Type B pancreatic cell (in vitro differentiated cells): ENCODE data around the gene HIBADH. TPM values are rescaled to one million over a fixed set of nuclear protein-coding genes. Genes with fewer than 3 reads are reported as not detected.
A peak's percentile ranks its signal among the peaks of the same experiment; 100 is the strongest.

Source experiments
- DNase-seq: peaks from one replicate; pipeline ENCODE4 v3.0.0; 2021; ENCODE audit warnings: mixed read lengths; ENCODE audit not compliant: unreplicated experiment; ENCODE audit errors: extremely low spot score
- H3K27ac Mint-ChIP-seq: 2 replicates; pipeline ENCODE4 v1.8.0; 2021; ENCODE audit warnings: mild to moderate bottlenecking, mixed read lengths
- H3K27me3 Mint-ChIP-seq: 2 replicates; pipeline ENCODE4 v1.8.0; 2021; ENCODE audit warnings: mixed read lengths
- H3K36me3 Mint-ChIP-seq: 2 replicates; pipeline ENCODE4 v1.8.0; 2021; ENCODE audit warnings: mixed read lengths
- H3K4me1 Mint-ChIP-seq: one replicate; pipeline ENCODE4 v1.8.0; 2021; ENCODE audit warnings: mixed read lengths; ENCODE audit not compliant: unreplicated experiment
- H3K4me3 Mint-ChIP-seq: 2 replicates; pipeline ENCODE4 v1.8.0; 2021; ENCODE audit warnings: mild to moderate bottlenecking, mixed read lengths
- H3K9me3 Mint-ChIP-seq: 2 replicates; pipeline ENCODE4 v1.8.0; 2021; ENCODE audit warnings: mixed read lengths
- long read RNA-seq: library from polyadenylated mRNA; unstranded; transcript quantifications from one replicate; pipeline ENCODE4 v2.0.0, GENCODE V29; 2020
- total RNA-seq: library from RNA; stranded (reverse); gene quantifications from 2 replicates; pipeline ENCODE4 v1.2.1, GENCODE V29; 2021; ENCODE audit warnings: low replicate concordance
- TF ChIP-seq, protein P1 (sequence below): fragments of 200-600 bp; sonication (generic); conservative IDR thresholded peaks from 2 replicates; pipeline ENCODE4 v1.5.0; 2021; ENCODE audit warnings: antibody characterized with exemption, mild to moderate bottlenecking

The HIBADH gene
- 34.4 and 37.1 TPM in 2 replicates for total RNA-seq
- long read RNA-seq, transcript HIBADH-201 (8 exons, 1,990 nt): major isoform, 148 of 171 reads
- long read RNA-seq, partial matches to known transcripts: 7 of 171 reads
- long read RNA-seq, other reads (novel, unspliced or antisense): 16 of 171 reads

DNA sequence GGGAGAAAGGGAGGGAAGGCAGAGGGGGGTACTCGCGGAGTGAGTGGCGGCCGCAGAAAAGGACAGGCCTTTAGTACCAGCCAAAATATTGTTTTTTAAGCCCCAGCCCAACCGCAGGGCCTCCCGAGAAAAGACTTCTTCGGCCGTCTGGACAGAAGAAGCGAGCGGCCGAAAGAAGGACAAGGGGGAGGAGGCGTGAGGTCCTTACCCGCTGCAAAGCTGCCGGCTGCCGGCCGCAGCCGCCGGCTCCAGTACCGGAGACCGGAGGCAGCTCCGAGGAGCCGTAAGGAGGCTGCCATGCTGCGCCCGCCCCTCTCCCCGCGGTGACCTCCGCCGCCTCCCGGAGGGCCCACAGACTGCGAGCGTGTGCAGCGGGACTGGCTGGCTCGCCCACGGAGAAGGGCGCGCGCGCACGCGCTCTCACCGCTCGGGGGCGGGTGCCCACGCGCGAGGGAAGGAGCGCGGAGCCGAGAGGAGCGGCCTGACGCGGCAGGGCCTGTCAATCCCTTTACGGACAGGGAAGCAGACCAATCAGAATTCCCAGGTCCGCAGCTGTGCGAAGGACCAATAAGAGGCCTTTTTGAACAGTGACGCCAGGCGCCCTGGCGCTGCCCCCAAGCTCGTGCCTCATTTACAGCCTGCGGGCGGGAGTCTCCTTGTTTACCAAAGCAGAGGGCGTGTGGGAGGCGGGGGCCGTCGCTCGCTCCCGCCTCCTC, at the start of gene HIBADH:
HIBADH (minus strand) TSS at position 394 of the 716 bp plus-strand sequence; CDS start at position 299, 95 bp downstream.
- H3K4me3 Mint-ChIP-seq: peak within 1 kb of the TSS; percentile 89
- H3K9me3 Mint-ChIP-seq: peaks cover 6% of the 10 kb centered on the region
- H3K36me3 Mint-ChIP-seq: peaks cover 16% of the 10 kb centered on the region
- TF ChIP-seq, protein P1, sequence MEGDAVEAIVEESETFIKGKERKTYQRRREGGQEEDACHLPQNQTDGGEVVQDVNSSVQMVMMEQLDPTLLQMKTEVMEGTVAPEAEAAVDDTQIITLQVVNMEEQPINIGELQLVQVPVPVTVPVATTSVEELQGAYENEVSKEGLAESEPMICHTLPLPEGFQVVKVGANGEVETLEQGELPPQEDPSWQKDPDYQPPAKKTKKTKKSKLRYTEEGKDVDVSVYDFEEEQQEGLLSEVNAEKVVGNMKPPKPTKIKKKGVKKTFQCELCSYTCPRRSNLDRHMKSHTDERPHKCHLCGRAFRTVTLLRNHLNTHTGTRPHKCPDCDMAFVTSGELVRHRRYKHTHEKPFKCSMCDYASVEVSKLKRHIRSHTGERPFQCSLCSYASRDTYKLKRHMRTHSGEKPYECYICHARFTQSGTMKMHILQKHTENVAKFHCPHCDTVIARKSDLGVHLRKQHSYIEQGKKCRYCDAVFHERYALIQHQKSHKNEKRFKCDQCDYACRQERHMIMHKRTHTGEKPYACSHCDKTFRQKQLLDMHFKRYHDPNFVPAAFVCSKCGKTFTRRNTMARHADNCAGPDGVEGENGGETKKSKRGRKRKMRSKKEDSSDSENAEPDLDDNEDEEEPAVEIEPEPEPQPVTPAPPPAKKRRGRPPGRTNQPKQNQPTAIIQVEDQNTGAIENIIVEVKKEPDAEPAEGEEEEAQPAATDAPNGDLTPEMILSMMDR: peak; percentile 20
- peaks cover 17% of the 10 kb centered on the region for H3K4me1 Mint-ChIP-seq
- H3K27me3 Mint-ChIP-seq: no peaks in the 10 kb centered on the region
- H3K27ac Mint-ChIP-seq: peak within 1 kb of the TSS; percentile 96
- peak; percentile 94 for DNase-seq

DNA sequence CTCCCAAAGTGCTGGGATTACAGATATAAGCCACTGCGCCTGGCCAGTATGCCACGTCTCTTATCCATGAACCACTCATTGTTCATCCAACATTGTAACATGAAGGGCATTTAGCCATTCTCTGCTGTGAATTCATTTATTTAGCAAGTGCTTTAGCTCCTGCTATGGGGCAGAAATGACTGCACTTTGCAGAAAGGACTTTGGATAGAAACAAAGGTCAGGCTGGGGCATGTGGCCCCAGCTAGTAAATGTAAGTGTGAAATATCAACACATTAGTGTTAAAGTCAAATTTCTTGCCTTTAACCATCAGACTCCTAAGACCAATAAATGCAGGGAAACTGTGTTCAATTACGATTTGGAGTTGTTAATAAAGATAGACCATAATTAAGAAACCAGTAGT, 49.5 kb upstream of the HIBADH start:
- no peak for DNase-seq
- Mint-ChIP-seq H3K27me3 (no peaks in the 10 kb centered on the region), H3K36me3 (no peaks in the 10 kb centered on the region), H3K4me1 (peaks cover 13% of the 10 kb centered on the region), H3K9me3 (peaks cover 6% of the 10 kb centered on the region), H3K4me3 (no peak overlapping the region), H3K27ac (no peak overlapping the region)
- TF ChIP-seq, protein P1: no peak

DNA sequence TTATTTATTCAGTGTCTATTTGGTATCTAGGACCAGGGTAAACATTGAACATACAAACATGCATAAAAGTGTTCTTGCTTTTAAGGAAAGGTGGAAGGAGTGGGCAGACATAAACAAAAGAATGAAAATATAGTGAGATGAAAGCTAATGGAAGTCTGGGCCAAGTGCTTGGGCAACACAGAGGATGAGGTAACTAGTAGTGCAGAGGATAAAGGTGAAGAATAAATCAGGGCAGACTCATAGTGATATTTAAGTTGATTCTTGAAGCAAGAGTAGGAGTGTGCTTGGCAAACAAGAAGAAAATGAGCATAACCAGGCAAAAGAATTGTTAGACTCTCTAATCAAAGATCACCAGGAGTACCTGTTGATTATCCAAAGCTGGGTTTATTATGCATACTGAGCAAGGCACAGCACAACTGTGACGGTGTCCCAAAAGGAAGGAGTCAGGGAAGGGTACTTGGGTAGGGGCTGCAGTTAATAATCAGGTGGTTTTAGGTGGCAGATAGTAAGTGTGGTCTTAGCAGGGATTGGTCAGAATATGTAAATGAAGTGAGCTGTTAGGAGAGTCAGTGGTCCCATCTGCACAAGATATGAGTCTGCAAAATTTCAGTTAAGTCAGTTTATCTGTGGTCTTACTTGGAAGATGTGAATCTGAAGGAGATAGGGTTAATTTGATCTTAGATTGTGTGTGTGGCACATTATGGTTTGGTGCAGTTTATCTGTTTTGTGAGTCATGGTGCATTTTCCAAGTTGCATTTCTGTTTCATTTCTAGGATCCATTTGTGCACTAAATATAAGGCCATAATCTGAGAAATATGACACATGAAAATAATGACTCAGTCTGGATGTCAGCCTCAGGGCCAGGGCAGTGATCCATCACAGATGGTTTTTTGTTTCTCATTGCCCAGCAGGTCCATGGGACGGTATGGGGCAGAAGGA, 46.7 kb upstream of the HIBADH start:
- DNase-seq: no peak
- no peak overlapping the region for H3K27ac Mint-ChIP-seq
- H3K4me1 Mint-ChIP-seq: no peaks in the 10 kb centered on the region
- peaks cover 6% of the 10 kb centered on the region for H3K9me3 Mint-ChIP-seq
- H3K4me3 Mint-ChIP-seq: no peak overlapping the region
- no peaks in the 10 kb centered on the region for H3K36me3 Mint-ChIP-seq
- no peaks in the 10 kb centered on the region for H3K27me3 Mint-ChIP-seq
- TF ChIP-seq, protein P1: no peak

DNA sequence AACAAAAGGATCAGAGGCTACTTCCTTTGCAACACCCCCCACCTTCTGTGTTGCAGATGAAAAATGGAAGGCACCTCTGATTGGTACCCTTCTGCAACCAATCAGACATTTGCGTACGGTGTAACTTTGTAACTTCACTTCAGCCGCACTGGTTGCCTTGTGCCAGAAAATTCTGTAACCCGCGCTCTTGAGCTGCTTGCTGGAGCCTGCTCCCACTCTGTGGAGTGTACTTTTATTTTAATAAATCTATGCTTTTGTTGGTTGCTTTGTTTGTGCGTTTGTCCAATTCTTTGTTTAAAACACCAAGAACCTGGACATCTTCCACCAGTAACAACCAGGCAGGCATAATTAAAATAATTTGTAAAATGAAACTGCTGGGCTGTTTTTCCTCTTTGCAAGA, 45.8 kb upstream of the HIBADH start:
- no peaks in the 10 kb centered on the region for H3K4me1 Mint-ChIP-seq
- no peak for DNase-seq

GRCh38 chr7:27705200-27705594, 42.5 kb upstream of the HIBADH start:
- H3K4me3 Mint-ChIP-seq: no peak overlapping the region
- no peaks in the 10 kb centered on the region for H3K36me3 Mint-ChIP-seq
- no peak overlapping the region for H3K27ac Mint-ChIP-seq
- DNase-seq: no peak
- no peaks in the 10 kb centered on the region for H3K4me1 Mint-ChIP-seq
- no peaks in the 10 kb centered on the region for H3K27me3 Mint-ChIP-seq
- H3K9me3 Mint-ChIP-seq: peaks cover 9% of the 10 kb centered on the region
- TF ChIP-seq, protein P1: no peak

More for the DNA sequence above, 45.8 kb upstream of the HIBADH start:
- peaks cover 6% of the 10 kb centered on the region for H3K9me3 Mint-ChIP-seq
- no peak overlapping the region for H3K4me3 Mint-ChIP-seq
- H3K27me3 Mint-ChIP-seq: no peaks in the 10 kb centered on the region
- no peak overlapping the region for H3K27ac Mint-ChIP-seq
- TF ChIP-seq, protein P1: no peak
- H3K36me3 Mint-ChIP-seq: no peaks in the 10 kb centered on the region
